GM12891 (cell line): ENCODE data around the gene INTS4.
"Not testable (repeated sequence)": the region's sequence is repeated elsewhere in the genome, so short reads cannot be mapped to it uniquely, and the experiment has no call there.

Source experiments
- DNase-seq: peaks from one replicate; pipeline ENCODE4 v3.0.0; 2011; ENCODE audit warnings: low spot score; ENCODE audit not compliant: insufficient read length
- FAIRE-seq: peaks from 2 replicates; lab custom pipeline; 2011; peaks lifted over from hg19 to GRCh38; lab: Jason Lieb, UNC
- PAX5 ChIP-seq: IDR thresholded peaks from 2 replicates; pipeline ENCODE4 v1.6.1; 2011; ENCODE audit warnings: low read length, moderate library complexity, mild to moderate bottlenecking; ENCODE audit not compliant: insufficient read depth, severe bottlenecking
- POLR2A ChIP-seq: IDR thresholded peaks from 2 replicates; pipeline ENCODE4 v1.6.1; 2011; ENCODE audit warnings: low read depth, low read length, control low read depth
- POLR2AphosphoS5 ChIP-seq: IDR thresholded peaks from 2 replicates; pipeline ENCODE4 v1.6.1; 2011; ENCODE audit warnings: low read depth, low read length, control low read depth
- POU2F2 ChIP-seq: IDR thresholded peaks from 2 replicates; pipeline ENCODE4 v1.6.1; 2011; ENCODE audit warnings: low read depth, mild to moderate bottlenecking, control low read depth, low read length, moderate library complexity
- SPI1 ChIP-seq: IDR thresholded peaks from 2 replicates; pipeline ENCODE4 v1.6.1; 2011; ENCODE audit warnings: low read depth, low read length, control low read depth
- TAF1 ChIP-seq: IDR thresholded peaks from 2 replicates; pipeline ENCODE4 v1.6.1; 2011; ENCODE audit warnings: low read depth, low read length, control low read depth

INTS4 gene

GRCh38 chr11:77868744-77869143 is 125.7 kb downstream of the INTS4 start:
- TF ChIP-seq TAF1 (no peak), POU2F2 (no peak), POLR2A (no peak), SPI1 (no peak), PAX5 (no peak), POLR2AphosphoS5 (no peak)
- DNase-seq: no peak
- peak; percentile 13 for FAIRE-seq

- TF ChIP-seq POU2F2 (no peak), SPI1 (no peak), POLR2A (no peak), PAX5 (no peak)
- FAIRE-seq (no peak), DNase-seq (no peak)
Observed at GRCh38 chr11:77866336-77866735, 128.1 kb downstream of the INTS4 start.

GRCh38 chr11:77865805-77866204 is 128.7 kb downstream of the INTS4 start:
- TF ChIP-seq POU2F2: no peak
- TF ChIP-seq PAX5: no peak
- TF ChIP-seq POLR2AphosphoS5: no peak
- TF ChIP-seq TAF1: no peak
- no peak for TF ChIP-seq SPI1
- TF ChIP-seq POLR2A: no peak
- FAIRE-seq (no peak), DNase-seq (no peak)

- not testable (repeated sequence) for FAIRE-seq, DNase-seq
Observed at GRCh38 chr11:77861444-77861843, 133.0 kb downstream of the INTS4 start.

- not testable (repeated sequence) for DNase-seq, FAIRE-seq
Observed at GRCh38 chr11:77857906-77858457, 136.5 kb downstream of the INTS4 start.

- FAIRE-seq (no peak), DNase-seq (no peak)
- TF ChIP-seq POU2F2 (no peak), POLR2AphosphoS5 (no peak)
Observed at GRCh38 chr11:77854838-77855237, 139.6 kb downstream of the INTS4 start.

GRCh38 chr11:77851503-77851902 is 143.0 kb downstream of the INTS4 start:
- TF ChIP-seq SPI1 (no peak), PAX5 (no peak), POLR2AphosphoS5 (no peak), TAF1 (no peak), POU2F2 (no peak), POLR2A (no peak)
- FAIRE-seq (no peak), DNase-seq (no peak)

- not testable (repeated sequence) for FAIRE-seq, DNase-seq
Observed at GRCh38 chr11:77843700-77844099, 150.8 kb downstream of the INTS4 start.

- DNase-seq (no peak), FAIRE-seq (no peak)
- no peak for TF ChIP-seq TAF1
- no peak for TF ChIP-seq POLR2AphosphoS5
- no peak for TF ChIP-seq PAX5
- no peak for TF ChIP-seq SPI1
- no peak for TF ChIP-seq POU2F2
- TF ChIP-seq POLR2A: no peak
Observed at GRCh38 chr11:77842441-77843121, 151.9 kb downstream of the INTS4 start.

GRCh38 chr11:77833302-77833701 is 161.2 kb downstream of the INTS4 start:
- TF ChIP-seq TAF1 (no peak), POLR2A (no peak), SPI1 (no peak), POLR2AphosphoS5 (no peak), POU2F2 (no peak), PAX5 (no peak)
- no peak for DNase-seq
- FAIRE-seq: no peak

- FAIRE-seq (no peak), DNase-seq (no peak)
- TF ChIP-seq SPI1 (no peak), POU2F2 (no peak), PAX5 (no peak), POLR2A (no peak), POLR2AphosphoS5 (no peak), TAF1 (no peak)
Observed at GRCh38 chr11:77828926-77829325, 165.5 kb downstream of the INTS4 start.
